Tibial nerve (tissue), 4 donors: ENCODE measurements around the gene WDHD1. TPM values are rescaled to one million over a fixed set of nuclear protein-coding genes. Genes with fewer than 3 reads are reported as not detected.

Experiments used
- DNase-seq, 2 donors: peaks; one replicate each; pipeline ENCODE4 v3.0.0-alpha.2; 2019; ENCODE audit warnings: low spot score in 2 of 2
- H3K27ac ChIP-seq, 4 donors: fragments of 200-600 bp; sonication (generic) in 3 of 4; one replicate each; pipeline ENCODE4 v1.5.1; 2017 to 2019; ENCODE audit warnings: mild to moderate bottlenecking in 1 of 4
- H3K27me3 ChIP-seq, 2 donors: fragments of 200-600 bp; sonication (generic) in 1 of 2; one replicate each; pipeline versions ENCODE4 v1.5.1 to v1.6.0; 2017 to 2019
- H3K36me3 ChIP-seq, 3 donors: fragments of 200-600 bp; sonication (generic); one replicate each; pipeline ENCODE4 v1.5.1; 2018 to 2019
- H3K4me1 ChIP-seq, 4 donors: fragments of 200-600 bp; sonication (generic) in 3 of 4; one replicate each; pipeline ENCODE4 v1.5.1; 2017 to 2019
- H3K4me3 ChIP-seq, 4 donors: fragments of 200-600 bp; sonication (generic) in 3 of 4; one replicate each; pipeline ENCODE4 v1.5.1; 2017 to 2019; ENCODE audit warnings: mild to moderate bottlenecking in 1 of 4, moderate library complexity in 1 of 4
- H3K9me3 ChIP-seq, 4 donors: fragments of 200-600 bp; sonication (generic) in 3 of 4; one replicate each; pipeline ENCODE4 v1.5.1; 2017 to 2019
- EP300 ChIP-seq, 2 donors: sonication (generic); formaldehyde crosslinking; IDR thresholded peaks; one replicate each; pipeline ENCODE4 v1.6.1; 2017; ENCODE audit warnings: antibody characterized with exemption in 2 of 2, mild to moderate bottlenecking in 1 of 2
- POLR2A ChIP-seq, 2 donors: fragments of 450-650 bp; IDR thresholded peaks; one replicate each; pipeline ENCODE4 v1.6.1; 2017; ENCODE audit warnings: antibody characterized with exemption in 2 of 2, mild to moderate bottlenecking in 2 of 2, moderate library complexity in 2 of 2
- WGBS, 2 donors: methylation state at CpG; one replicate each; pipeline ENCODE4 v1.1.5; 2018; 5-methylcytosine and 5-hydroxymethylcytosine counted together
- total RNA-seq, 4 donors: library from RNA; depleted of rRNA; stranded (reverse); fragments of >200 nt; gene quantifications; one replicate each; pipeline ENCODE4 v1.1.0, GENCODE V29; 2016
- TF ChIP-seq, protein P1 (sequence below), 5 experiments: fragments of 200-600 bp in 3 of 5; fragments of 450-650 bp in 2 of 5; sonication (generic) in 3 of 5; IDR thresholded peaks; one replicate each; pipeline ENCODE4 v1.5.1; 2016 to 2019; ENCODE audit warnings: antibody characterized with exemption in 5 of 5, mild to moderate bottlenecking in 3 of 5, moderate library complexity in 2 of 5

Gene WDHD1
- total RNA-seq, 4 donors from 2014 or later, result 1.2 to 3.1 (median 1.9) TPM

DNA sequence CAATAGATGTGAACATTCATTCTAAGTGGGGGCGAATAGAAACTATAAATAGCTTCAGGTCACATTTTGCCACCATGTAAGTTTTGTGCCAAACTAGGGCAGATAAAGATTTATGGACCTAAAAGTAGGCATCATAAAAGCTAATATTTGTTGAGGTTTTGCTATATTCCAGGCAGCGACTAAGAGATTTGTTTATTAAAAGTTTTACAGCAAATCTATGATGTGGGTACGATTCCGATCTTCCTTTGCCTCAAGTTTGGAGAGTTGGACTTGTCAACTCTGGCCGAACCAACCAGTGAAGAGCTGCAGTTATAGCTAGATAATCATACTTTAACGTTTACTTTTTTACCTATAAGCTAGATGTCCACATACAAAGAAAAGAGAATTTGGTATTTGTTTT, 26.1 kb upstream of the WDHD1 start:
- Histone ChIP-seq H3K4me3 (peak overlapping the region in 3 of 4 donors; percentile 80 to 89 (median 87)), H3K27ac (peak overlapping the region; percentile 96 to 100 (median 98))
- 54 to 59% methylated on average over 6 of the region's 6 CpGs for WGBS, 2 donors

DNA sequence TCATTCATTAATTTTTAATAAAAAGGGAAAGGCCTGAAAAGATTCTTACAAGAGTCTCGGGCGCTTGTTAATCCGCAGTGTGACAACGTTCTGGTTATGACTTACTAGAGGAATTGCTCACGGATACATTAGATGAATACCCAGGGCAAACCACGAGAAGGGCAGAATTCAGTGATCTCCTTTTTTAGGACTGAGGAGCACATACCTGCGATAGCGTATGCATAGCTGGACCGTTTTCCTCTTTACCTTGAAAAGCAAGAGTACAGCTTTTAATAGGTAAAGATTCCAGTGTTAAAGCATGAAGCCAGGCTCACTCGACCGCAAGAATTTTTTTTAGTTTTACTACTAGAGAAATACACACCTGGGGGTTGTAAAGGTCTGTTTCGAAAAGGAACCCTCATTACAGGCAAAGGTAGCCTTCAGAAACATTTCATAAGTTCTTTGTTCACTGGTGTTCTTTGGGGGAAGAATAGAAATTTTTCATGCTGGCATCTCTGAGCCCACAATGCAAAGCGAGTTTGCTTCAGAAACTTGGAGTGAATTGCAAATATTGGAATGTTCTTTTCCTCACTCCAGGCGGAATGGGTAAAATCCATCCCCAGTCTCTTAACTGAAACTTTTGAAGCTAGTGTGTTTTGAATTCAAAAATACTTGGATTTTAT, 25.5 kb upstream of the WDHD1 start:
- H3K27me3 ChIP-seq, result no peaks in the 10 kb centered on the region
- H3K9me3 ChIP-seq, result no peaks in the 10 kb centered on the region
- TF ChIP-seq EP300 (IDR thresholded peaks at IDR 0.05), result no peak
- peaks cover 0 to 7% (median 0%) of the 10 kb centered on the region in 3 donors for H3K36me3 ChIP-seq
- no peak for DNase-seq
- 4 to 5% methylated on average over 14 of the region's 14 CpGs for WGBS, 2 donors
- peak overlapping the region; percentile 80 to 97 (median 88) for H3K4me3 ChIP-seq
- H3K27ac ChIP-seq, result peak overlapping the region; percentile 96 to 100 (median 98)
- peaks cover 0 to 46% (median 14%) of the 10 kb centered on the region in 4 donors for H3K4me1 ChIP-seq

More for the DNA sequence above, 26.1 kb upstream of the WDHD1 start:
- TF ChIP-seq EP300 (IDR thresholded peaks at IDR 0.05) (no peak), POLR2A (IDR thresholded peaks at IDR 0.05) (no peak)
- TF ChIP-seq, protein P1, sequence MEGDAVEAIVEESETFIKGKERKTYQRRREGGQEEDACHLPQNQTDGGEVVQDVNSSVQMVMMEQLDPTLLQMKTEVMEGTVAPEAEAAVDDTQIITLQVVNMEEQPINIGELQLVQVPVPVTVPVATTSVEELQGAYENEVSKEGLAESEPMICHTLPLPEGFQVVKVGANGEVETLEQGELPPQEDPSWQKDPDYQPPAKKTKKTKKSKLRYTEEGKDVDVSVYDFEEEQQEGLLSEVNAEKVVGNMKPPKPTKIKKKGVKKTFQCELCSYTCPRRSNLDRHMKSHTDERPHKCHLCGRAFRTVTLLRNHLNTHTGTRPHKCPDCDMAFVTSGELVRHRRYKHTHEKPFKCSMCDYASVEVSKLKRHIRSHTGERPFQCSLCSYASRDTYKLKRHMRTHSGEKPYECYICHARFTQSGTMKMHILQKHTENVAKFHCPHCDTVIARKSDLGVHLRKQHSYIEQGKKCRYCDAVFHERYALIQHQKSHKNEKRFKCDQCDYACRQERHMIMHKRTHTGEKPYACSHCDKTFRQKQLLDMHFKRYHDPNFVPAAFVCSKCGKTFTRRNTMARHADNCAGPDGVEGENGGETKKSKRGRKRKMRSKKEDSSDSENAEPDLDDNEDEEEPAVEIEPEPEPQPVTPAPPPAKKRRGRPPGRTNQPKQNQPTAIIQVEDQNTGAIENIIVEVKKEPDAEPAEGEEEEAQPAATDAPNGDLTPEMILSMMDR (IDR thresholded peaks at IDR 0.05), result no peak
- H3K4me1 ChIP-seq, result peaks cover 0 to 49% (median 14%) of the 10 kb centered on the region in 4 donors
- H3K27me3 ChIP-seq, result no peaks in the 10 kb centered on the region
- H3K36me3 ChIP-seq, result peaks cover 0 to 12% (median 0%) of the 10 kb centered on the region in 3 donors
- DNase-seq, result no peak
- H3K9me3 ChIP-seq, result no peaks in the 10 kb centered on the region

DNA sequence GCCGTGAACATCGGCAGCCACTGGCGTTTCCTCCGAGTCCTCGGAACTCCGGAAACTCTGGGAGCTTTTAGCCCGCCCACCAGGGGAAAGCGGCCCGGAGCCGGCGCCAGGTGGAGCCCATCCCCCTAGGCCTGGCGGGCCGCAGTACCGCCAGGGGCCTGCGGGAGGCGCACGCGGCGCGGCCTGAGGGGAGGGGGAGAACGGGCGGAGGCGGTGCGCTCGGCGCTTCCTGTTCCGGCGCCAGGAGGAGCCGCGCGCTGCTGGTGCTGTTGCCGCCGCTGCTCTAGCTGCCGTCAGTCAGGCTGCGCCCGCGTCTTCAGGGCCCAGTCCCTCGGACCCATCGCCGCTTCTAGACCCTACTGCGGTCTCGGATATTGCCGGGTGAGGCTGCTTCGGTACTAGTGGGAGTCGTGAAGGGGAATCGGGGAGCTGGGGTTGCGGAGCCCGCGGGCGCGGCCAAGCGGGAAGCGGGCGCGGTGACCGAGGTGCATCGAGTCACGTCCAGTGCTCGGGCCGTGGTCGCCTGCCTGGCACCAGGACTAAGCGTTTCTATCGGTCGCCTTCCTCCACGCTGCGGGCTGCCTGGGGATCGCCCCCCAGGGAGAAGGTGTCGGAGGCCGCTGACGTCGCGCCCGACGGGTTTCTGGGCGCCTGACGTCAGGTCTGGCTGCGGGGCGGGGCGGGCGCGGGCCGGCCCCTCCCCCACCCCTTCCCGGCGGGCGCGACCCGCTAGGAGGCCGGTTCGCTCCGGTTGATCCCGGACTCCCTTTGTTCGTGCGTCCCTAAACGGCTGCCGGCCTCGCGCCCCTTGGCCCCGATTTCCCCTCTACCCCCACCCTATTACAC, 24.7 kb upstream of the WDHD1 start, which contains the start of gene MAPK1IP1L:
MAPK1IP1L (plus strand) TSS at position 225 of the 846 bp plus-strand sequence. CDS start 10,037 bp downstream, outside the sequence.
- peak within 1 kb of the TSS; percentile 96 to 100 (median 98) for H3K27ac ChIP-seq
- peak within 1 kb of the TSS; percentile 80 to 97 (median 88) for H3K4me3 ChIP-seq
- no peaks in the 10 kb centered on the region for H3K27me3 ChIP-seq
- peaks cover 0 to 7% (median 0%) of the 10 kb centered on the region in 3 donors for H3K36me3 ChIP-seq
- H3K4me1 ChIP-seq, result peaks cover 0 to 46% (median 14%) of the 10 kb centered on the region in 4 donors
- WGBS, 2 donors, result 0% methylated on average over 24 to 61 of the region's 98 CpGs
- peak; percentile 77 to 80 for DNase-seq
- TF ChIP-seq POLR2A (IDR thresholded peaks at IDR 0.05) (peak; percentile 99), EP300 (IDR thresholded peaks at IDR 0.05) (peak; percentile 15 to 100)
- TF ChIP-seq, protein P1 (IDR thresholded peaks at IDR 0.05), result peak; percentile 100
- H3K9me3 ChIP-seq, result no peaks in the 10 kb centered on the region

DNA sequence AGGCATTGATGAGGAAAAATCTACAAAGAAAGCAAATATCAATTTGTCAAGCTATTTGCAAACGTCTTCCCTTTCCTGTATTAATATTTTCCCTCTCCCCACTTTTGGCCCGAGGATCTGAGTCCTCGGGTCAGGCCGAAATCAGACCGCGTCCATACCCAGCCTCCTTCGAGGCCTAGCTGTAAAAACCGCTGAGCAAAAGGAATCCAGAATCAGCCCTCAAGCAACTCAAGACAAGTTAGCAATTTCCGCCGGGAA, 24.2 kb upstream of the WDHD1 start:
- Histone ChIP-seq H3K4me3 (peak overlapping the region; percentile 80 to 97 (median 88)), H3K9me3 (no peaks in the 10 kb centered on the region), H3K4me1 (peaks cover 0 to 46% (median 14%) of the 10 kb centered on the region in 4 donors), H3K36me3 (peaks cover 0 to 7% (median 0%) of the 10 kb centered on the region in 3 donors), H3K27me3 (no peaks in the 10 kb centered on the region), H3K27ac (peak overlapping the region; percentile 96 to 100 (median 98))
- DNase-seq, result no peak
- 0 to 1% methylated on average over 10 of the region's 10 CpGs for WGBS, 2 donors
- TF ChIP-seq, protein P1 (IDR thresholded peaks at IDR 0.05), result no peak
- TF ChIP-seq POLR2A (IDR thresholded peaks at IDR 0.05) (no peak), EP300 (IDR thresholded peaks at IDR 0.05) (no peak)

DNA sequence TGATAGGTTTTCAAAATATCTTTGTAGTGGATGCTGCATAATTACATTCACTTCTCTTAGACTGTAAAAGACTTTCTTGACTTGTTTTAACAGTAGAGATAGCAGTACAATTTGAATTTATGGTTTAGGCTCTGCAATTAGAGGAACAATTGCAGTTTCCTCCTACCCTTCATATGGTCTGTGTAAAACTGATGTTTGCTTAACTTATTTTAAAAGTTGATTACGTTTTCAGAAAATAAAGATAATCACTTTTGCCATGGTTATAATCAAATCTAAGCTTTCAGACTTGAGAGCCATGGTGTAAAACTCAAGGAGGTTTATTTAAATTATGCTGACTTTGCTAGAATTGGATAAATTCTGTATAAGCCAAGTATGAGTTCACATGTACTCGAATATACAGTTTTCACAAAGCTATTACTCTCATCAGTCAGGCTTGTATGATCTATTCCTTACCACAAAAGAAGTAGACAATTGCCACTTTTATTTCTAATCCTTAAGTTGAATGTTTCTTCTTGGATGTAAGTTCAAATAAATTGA, 22.1 kb upstream of the WDHD1 start:
- 81 to 86% methylated on average over 2 of the region's 2 CpGs for WGBS, 2 donors
- DNase-seq, result no peak
- H3K36me3 ChIP-seq, result peaks cover 0 to 7% (median 0%) of the 10 kb centered on the region in 3 donors

More for the DNA sequence above, 22.1 kb upstream of the WDHD1 start:
- TF ChIP-seq EP300 (IDR thresholded peaks at IDR 0.05) (no peak), POLR2A (IDR thresholded peaks at IDR 0.05) (no peak)
- TF ChIP-seq, protein P1 (IDR thresholded peaks at IDR 0.05), result no peak
- Histone ChIP-seq H3K27me3 (no peaks in the 10 kb centered on the region), H3K27ac (no peak overlapping the region), H3K9me3 (no peaks in the 10 kb centered on the region), H3K4me3 (no peak overlapping the region), H3K4me1 (peaks cover 0 to 25% (median 14%) of the 10 kb centered on the region in 4 donors)
